ENCODE measurements around the gene SPATA46. TPM values are rescaled to one million over a fixed set of nuclear protein-coding genes. Genes with fewer than 3 reads are reported as not detected.

SPATA46 gene
- total RNA-seq, 1 donor from 2014 or later: not detected

GRCh38 chr1:162327788-162328165 lies 48.9 kb downstream of the SPATA46 start:
- Mint-ChIP-seq H3K36me3 (ENCODE audit: low read depth, unreplicated experiment) (no peaks in the 10 kb centered on the region), H3K9me3 (ENCODE audit: unreplicated experiment) (no peaks in the 10 kb centered on the region), H3K4me3 (ENCODE audit: unreplicated experiment) (no peak overlapping the region), H3K27me3 (ENCODE audit: unreplicated experiment) (peaks cover 2% of the 10 kb centered on the region), H3K4me1 (ENCODE audit: unreplicated experiment) (no peaks in the 10 kb centered on the region), H3K27ac (ENCODE audit: unreplicated experiment) (no peak overlapping the region)
- no peak for DNase-seq (ENCODE audit: low spot score)
- no peak for TF ChIP-seq CTCF (IDR thresholded peaks at IDR 0.05; ENCODE audit: unreplicated experiment)

DNA sequence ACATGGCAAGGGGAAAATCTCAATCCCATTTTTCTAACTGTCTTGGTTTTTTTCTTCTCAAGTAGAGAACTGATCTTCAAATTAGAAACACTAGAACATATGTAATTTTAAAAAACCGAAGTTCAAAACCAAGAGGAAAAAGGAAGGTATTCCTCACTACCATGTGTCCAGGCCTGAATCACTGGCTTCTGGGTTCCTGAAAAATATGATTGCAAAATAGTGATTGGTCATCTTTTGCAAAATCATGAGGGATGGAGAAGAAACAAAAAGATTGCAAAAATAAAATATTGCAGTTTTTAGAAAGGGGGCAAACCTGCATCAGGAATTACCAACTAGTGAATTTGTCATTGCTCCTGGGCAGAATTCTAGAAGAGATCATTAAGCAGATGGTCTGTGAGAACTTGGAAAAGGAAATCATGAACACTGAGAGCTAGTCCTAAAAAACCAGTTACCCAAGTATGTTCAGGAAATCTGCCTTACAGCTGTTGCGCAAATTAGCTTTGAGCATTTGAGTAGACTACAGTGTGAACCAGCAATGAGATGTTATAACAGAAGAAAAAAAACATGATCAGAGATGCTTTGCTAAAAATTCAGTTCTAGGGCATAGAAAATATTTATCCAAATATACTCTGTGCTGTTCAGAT lies 49.4 kb downstream of the SPATA46 start:
- TF ChIP-seq CTCF (IDR thresholded peaks at IDR 0.05; ENCODE audit: unreplicated experiment): no peak
- no peaks in the 10 kb centered on the region for H3K4me1 Mint-ChIP-seq (ENCODE audit: unreplicated experiment)
- no peak overlapping the region for H3K4me3 Mint-ChIP-seq (ENCODE audit: unreplicated experiment)
- H3K9me3 Mint-ChIP-seq (ENCODE audit: unreplicated experiment): no peaks in the 10 kb centered on the region
- peaks cover 2% of the 10 kb centered on the region for H3K27me3 Mint-ChIP-seq (ENCODE audit: unreplicated experiment)
- no peak for DNase-seq (ENCODE audit: low spot score)
- no peak overlapping the region for H3K27ac Mint-ChIP-seq (ENCODE audit: unreplicated experiment)
- H3K36me3 Mint-ChIP-seq (ENCODE audit: low read depth, unreplicated experiment): no peaks in the 10 kb centered on the region

- H3K27me3 Mint-ChIP-seq (ENCODE audit: unreplicated experiment): peaks cover 2% of the 10 kb centered on the region
- no peak overlapping the region for H3K27ac Mint-ChIP-seq (ENCODE audit: unreplicated experiment)
- no peak for DNase-seq (ENCODE audit: low spot score)
- no peaks in the 10 kb centered on the region for H3K9me3 Mint-ChIP-seq (ENCODE audit: unreplicated experiment)
- H3K4me1 Mint-ChIP-seq (ENCODE audit: unreplicated experiment): no peaks in the 10 kb centered on the region
- no peak for TF ChIP-seq CTCF (IDR thresholded peaks at IDR 0.05; ENCODE audit: unreplicated experiment)
- H3K4me3 Mint-ChIP-seq (ENCODE audit: unreplicated experiment): no peak overlapping the region
- no peaks in the 10 kb centered on the region for H3K36me3 Mint-ChIP-seq (ENCODE audit: low read depth, unreplicated experiment)
These were observed 50.1 kb downstream of the SPATA46 start for GRCh38 chr1:162326559-162326958.

- Mint-ChIP-seq H3K27ac (ENCODE audit: unreplicated experiment) (no peak overlapping the region), H3K27me3 (ENCODE audit: unreplicated experiment) (peaks cover 5% of the 10 kb centered on the region), H3K4me1 (ENCODE audit: unreplicated experiment) (no peaks in the 10 kb centered on the region), H3K4me3 (ENCODE audit: unreplicated experiment) (no peak overlapping the region), H3K9me3 (ENCODE audit: unreplicated experiment) (no peaks in the 10 kb centered on the region), H3K36me3 (ENCODE audit: low read depth, unreplicated experiment) (no peaks in the 10 kb centered on the region)
- DNase-seq (ENCODE audit: low spot score): no peak
- no peak for TF ChIP-seq CTCF (IDR thresholded peaks at IDR 0.05; ENCODE audit: unreplicated experiment)
These were observed 52.3 kb downstream of the SPATA46 start for GRCh38 chr1:162324396-162324795.

Small RNA genes within 50 kb of the gene (microRNA-seq; reads per million reads assigned to microRNA genes)
- gene MIR556 (ENCODE audit: unreplicated experiment): 50.7 reads per million, percentile 77 among the genes with 10 or more reads in this experiment

Other genes starting within 250 kb of the SPATA46 start
- 28.2 TPM for gene C1orf226, start 4.9 kb upstream of the SPATA46 start, total RNA-seq (ENCODE audit: unreplicated experiment)
- not detected for gene SH2D1B, start 35.3 kb upstream of the SPATA46 start, total RNA-seq (ENCODE audit: unreplicated experiment)
- gene UHMK1, start 121.0 kb upstream of the SPATA46 start, total RNA-seq (ENCODE audit: unreplicated experiment): 17.8 TPM
- gene UAP1, start 184.9 kb upstream of the SPATA46 start, total RNA-seq (ENCODE audit: unreplicated experiment): 20.9 TPM